HepG2 (cell line): Measurements from ENCODE around the gene GLRA1. TPM values are rescaled to one million over a fixed set of nuclear protein-coding genes. Genes with fewer than 3 reads are reported as not detected.

ENCODE experiments used
- AKAP8 ChIP-seq: sonication (generic); formaldehyde crosslinking; IDR thresholded peaks from 2 replicates; pipeline ENCODE4 v1.5.1; 2020; ENCODE audit warnings: mild to moderate bottlenecking, missing genetic modification reagents
- CBX1 ChIP-seq: IDR thresholded peaks from one replicate; pipeline ENCODE4 v1.6.1; 2016; ENCODE audit warnings: antibody characterized with exemption, low read depth
- GTF2F1 ChIP-seq: fragments of 150-350 bp; IDR thresholded peaks from 2 replicates; pipeline ENCODE4 v1.6.1; 2014; ENCODE audit warnings: low read length
- HHEX ChIP-seq: IDR thresholded peaks from 2 replicates; pipeline ENCODE4 v1.6.1; 2016; ENCODE audit warnings: control low read depth
- HMG20B ChIP-seq: conservative IDR thresholded peaks from 2 replicates; pipeline ENCODE4 v1.6.1; 2016; ENCODE audit warnings: missing genetic modification reagents, missing compliant biosample characterization
- HOXA9 ChIP-seq: sonication (generic); formaldehyde crosslinking; IDR thresholded peaks from 2 replicates; pipeline ENCODE4 v1.8.1; 2022; ENCODE audit warnings: missing genetic modification reagents, mild to moderate bottlenecking, moderate library complexity, borderline replicate concordance
- MED1 ChIP-seq: sonication (generic); formaldehyde crosslinking; IDR thresholded peaks from 2 replicates; pipeline ENCODE4 v1.4.0; 2020; ENCODE audit warnings: missing genetic modification reagents
- PAX8 ChIP-seq: sonication (generic); formaldehyde crosslinking; IDR thresholded peaks from 2 replicates; pipeline ENCODE4 v1.8.0; 2022; ENCODE audit warnings: mild to moderate bottlenecking, missing genetic modification reagents, borderline replicate concordance
- ZKSCAN8 ChIP-seq: IDR thresholded peaks from 2 replicates; pipeline ENCODE4 v1.6.1; 2016; ENCODE audit warnings: borderline replicate concordance, missing genetic modification reagents, missing compliant biosample characterization
- ZNF652 ChIP-seq: IDR thresholded peaks from 2 replicates; pipeline ENCODE4 v1.6.1; 2016; ENCODE audit warnings: low read depth, borderline replicate concordance
- ZSCAN9 ChIP-seq: IDR thresholded peaks from 2 replicates; pipeline ENCODE4 v1.6.1; 2016; ENCODE audit warnings: borderline replicate concordance
- polyA plus RNA-seq, 8 experiments: library from polyadenylated mRNA; depleted of rRNA in 3 of 8; stranded (reverse) in 7 of 8; unstranded in 1 of 8; fragments of >200 nt; fragmentation: Illumina TruSeq in 4 of 8; extraction: Trizol in 4 of 8; gene quantifications; 2 replicates each; pipeline versions ENCODE4 v1.2.1 to v1.2.3, GENCODE V29; 2011 to 2016; ENCODE audit warnings: low read depth in 4 of 8, missing spikeins in 1 of 8, mixed read lengths in 1 of 8; ENCODE audit not compliant: insufficient read depth in 1 of 8
- total RNA-seq, 5 experiments: library from RNA; depleted of rRNA; stranded (reverse); fragments of >200 nt; fragmentation: Illumina TruSeq; extraction: Trizol; gene quantifications; 2 replicates each; pipeline ENCODE4 v1.2.3, GENCODE V29; 2016; ENCODE audit warnings: low read depth in 1 of 5
- TF ChIP-seq, protein P1 (sequence below): sonication (generic); formaldehyde crosslinking; IDR thresholded peaks from 2 replicates; pipeline ENCODE4 v1.8.0; 2022; ENCODE audit warnings: missing genetic modification reagents, mild to moderate bottlenecking, borderline replicate concordance
- TF ChIP-seq, protein P2 (sequence below): sonication (generic); formaldehyde crosslinking; IDR thresholded peaks from 2 replicates; pipeline ENCODE4 v1.4.0; 2020; ENCODE audit warnings: mild to moderate bottlenecking, missing genetic modification reagents
- TF ChIP-seq, protein P3 (sequence below): sonication (generic); formaldehyde crosslinking; IDR thresholded peaks from 2 replicates; pipeline ENCODE4 v1.5.0; 2020; ENCODE audit warnings: mild to moderate bottlenecking, missing genetic modification reagents
- TF ChIP-seq, protein P4 (sequence below): sonication (generic); formaldehyde crosslinking; IDR thresholded peaks from 2 replicates; pipeline ENCODE4 v1.4.0; 2020; ENCODE audit warnings: missing genetic modification reagents
- TF ChIP-seq, protein P5 (sequence below): sonication (generic); formaldehyde crosslinking; IDR thresholded peaks from 2 replicates; pipeline ENCODE4 v1.5.0; 2020; ENCODE audit warnings: mild to moderate bottlenecking, low read depth, missing genetic modification reagents, borderline replicate concordance
- TF ChIP-seq, protein P6 (sequence below): sonication (generic); formaldehyde crosslinking; conservative IDR thresholded peaks from 2 replicates; pipeline ENCODE4 v1.8.0; 2022; ENCODE audit warnings: missing genetic modification reagents

GLRA1 gene
- total and polyA plus RNA-seq, 2 of the 13 experiments (the other 11 are each of a cell fraction or from before 2014, with no cell fraction given): not detected

DNA sequence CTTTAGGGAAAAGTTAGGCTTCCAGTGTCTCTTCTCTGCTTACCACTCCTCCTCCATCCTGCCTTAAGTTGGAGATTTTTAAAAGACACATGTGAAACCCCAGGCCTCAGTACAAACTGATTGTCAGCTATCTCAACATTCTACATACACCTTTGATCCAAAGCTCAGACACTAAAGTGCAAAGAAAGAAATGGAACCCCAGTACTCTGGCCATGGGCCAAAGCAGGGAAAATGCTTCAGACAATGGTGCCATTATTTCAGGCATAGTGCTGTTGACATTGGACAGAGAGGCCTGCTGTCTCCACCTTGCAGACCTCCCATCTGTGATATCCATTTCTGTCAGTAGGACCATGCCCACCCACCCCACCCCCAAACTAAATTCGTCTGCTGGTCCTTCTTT, 103.7 kb downstream of the GLRA1 start (continued):
- TF ChIP-seq, protein P1, sequence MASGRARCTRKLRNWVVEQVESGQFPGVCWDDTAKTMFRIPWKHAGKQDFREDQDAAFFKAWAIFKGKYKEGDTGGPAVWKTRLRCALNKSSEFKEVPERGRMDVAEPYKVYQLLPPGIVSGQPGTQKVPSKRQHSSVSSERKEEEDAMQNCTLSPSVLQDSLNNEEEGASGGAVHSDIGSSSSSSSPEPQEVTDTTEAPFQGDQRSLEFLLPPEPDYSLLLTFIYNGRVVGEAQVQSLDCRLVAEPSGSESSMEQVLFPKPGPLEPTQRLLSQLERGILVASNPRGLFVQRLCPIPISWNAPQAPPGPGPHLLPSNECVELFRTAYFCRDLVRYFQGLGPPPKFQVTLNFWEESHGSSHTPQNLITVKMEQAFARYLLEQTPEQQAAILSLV (CRISPR knock-in tag): no peak
- TF ChIP-seq, protein P2, sequence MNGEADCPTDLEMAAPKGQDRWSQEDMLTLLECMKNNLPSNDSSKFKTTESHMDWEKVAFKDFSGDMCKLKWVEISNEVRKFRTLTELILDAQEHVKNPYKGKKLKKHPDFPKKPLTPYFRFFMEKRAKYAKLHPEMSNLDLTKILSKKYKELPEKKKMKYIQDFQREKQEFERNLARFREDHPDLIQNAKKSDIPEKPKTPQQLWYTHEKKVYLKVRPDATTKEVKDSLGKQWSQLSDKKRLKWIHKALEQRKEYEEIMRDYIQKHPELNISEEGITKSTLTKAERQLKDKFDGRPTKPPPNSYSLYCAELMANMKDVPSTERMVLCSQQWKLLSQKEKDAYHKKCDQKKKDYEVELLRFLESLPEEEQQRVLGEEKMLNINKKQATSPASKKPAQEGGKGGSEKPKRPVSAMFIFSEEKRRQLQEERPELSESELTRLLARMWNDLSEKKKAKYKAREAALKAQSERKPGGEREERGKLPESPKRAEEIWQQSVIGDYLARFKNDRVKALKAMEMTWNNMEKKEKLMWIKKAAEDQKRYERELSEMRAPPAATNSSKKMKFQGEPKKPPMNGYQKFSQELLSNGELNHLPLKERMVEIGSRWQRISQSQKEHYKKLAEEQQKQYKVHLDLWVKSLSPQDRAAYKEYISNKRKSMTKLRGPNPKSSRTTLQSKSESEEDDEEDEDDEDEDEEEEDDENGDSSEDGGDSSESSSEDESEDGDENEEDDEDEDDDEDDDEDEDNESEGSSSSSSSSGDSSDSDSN (CRISPR knock-in tag): no peak
- TF ChIP-seq, protein P3, sequence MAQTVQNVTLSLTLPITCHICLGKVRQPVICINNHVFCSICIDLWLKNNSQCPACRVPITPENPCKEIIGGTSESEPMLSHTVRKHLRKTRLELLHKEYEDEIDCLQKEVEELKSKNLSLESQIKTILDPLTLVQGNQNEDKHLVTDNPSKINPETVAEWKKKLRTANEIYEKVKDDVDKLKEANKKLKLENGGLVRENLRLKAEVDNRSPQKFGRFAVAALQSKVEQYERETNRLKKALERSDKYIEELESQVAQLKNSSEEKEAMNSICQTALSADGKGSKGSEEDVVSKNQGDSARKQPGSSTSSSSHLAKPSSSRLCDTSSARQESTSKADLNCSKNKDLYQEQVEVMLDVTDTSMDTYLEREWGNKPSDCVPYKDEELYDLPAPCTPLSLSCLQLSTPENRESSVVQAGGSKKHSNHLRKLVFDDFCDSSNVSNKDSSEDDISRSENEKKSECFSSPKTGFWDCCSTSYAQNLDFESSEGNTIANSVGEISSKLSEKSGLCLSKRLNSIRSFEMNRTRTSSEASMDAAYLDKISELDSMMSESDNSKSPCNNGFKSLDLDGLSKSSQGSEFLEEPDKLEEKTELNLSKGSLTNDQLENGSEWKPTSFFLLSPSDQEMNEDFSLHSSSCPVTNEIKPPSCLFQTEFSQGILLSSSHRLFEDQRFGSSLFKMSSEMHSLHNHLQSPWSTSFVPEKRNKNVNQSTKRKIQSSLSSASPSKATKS (CRISPR knock-in tag): no peak
- TF ChIP-seq ZNF652 (CRISPR knock-in tag) (no peak), ZSCAN9 (no peak), AKAP8 (no peak), HOXA9 (no peak), CBX1 (no peak), HMG20B (CRISPR knock-in tag) (peak; percentile 43; the same call in 1 of the 2 replicates), MED1 (peak; percentile 75), ZKSCAN8 (CRISPR knock-in tag) (no peak), GTF2F1 (no peak), HHEX (CRISPR knock-in tag) (no peak), PAX8 (CRISPR knock-in tag) (no peak)
- TF ChIP-seq, protein P4, sequence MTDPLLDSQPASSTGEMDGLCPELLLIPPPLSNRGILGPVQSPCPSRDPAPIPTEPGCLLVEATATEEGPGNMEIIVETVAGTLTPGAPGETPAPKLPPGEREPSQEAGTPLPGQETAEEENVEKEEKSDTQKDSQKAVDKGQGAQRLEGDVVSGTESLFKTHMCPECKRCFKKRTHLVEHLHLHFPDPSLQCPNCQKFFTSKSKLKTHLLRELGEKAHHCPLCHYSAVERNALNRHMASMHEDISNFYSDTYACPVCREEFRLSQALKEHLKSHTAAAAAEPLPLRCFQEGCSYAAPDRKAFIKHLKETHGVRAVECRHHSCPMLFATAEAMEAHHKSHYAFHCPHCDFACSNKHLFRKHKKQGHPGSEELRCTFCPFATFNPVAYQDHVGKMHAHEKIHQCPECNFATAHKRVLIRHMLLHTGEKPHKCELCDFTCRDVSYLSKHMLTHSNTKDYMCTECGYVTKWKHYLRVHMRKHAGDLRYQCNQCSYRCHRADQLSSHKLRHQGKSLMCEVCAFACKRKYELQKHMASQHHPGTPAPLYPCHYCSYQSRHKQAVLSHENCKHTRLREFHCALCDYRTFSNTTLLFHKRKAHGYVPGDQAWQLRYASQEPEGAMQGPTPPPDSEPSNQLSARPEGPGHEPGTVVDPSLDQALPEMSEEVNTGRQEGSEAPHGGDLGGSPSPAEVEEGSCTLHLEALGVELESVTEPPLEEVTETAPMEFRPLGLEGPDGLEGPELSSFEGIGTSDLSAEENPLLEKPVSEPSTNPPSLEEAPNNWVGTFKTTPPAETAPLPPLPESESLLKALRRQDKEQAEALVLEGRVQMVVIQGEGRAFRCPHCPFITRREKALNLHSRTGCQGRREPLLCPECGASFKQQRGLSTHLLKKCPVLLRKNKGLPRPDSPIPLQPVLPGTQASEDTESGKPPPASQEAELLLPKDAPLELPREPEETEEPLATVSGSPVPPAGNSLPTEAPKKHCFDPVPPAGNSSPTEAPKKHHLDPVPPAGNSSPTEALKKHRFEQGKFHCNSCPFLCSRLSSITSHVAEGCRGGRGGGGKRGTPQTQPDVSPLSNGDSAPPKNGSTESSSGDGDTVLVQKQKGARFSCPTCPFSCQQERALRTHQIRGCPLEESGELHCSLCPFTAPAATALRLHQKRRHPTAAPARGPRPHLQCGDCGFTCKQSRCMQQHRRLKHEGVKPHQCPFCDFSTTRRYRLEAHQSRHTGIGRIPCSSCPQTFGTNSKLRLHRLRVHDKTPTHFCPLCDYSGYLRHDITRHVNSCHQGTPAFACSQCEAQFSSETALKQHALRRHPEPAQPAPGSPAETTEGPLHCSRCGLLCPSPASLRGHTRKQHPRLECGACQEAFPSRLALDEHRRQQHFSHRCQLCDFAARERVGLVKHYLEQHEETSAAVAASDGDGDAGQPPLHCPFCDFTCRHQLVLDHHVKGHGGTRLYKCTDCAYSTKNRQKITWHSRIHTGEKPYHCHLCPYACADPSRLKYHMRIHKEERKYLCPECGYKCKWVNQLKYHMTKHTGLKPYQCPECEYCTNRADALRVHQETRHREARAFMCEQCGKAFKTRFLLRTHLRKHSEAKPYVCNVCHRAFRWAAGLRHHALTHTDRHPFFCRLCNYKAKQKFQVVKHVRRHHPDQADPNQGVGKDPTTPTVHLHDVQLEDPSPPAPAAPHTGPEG (CRISPR knock-in tag): no peak
- TF ChIP-seq, protein P5, sequence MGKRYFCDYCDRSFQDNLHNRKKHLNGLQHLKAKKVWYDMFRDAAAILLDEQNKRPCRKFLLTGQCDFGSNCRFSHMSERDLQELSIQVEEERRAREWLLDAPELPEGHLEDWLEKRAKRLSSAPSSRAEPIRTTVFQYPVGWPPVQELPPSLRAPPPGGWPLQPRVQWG: no peak
- TF ChIP-seq, protein P6, sequence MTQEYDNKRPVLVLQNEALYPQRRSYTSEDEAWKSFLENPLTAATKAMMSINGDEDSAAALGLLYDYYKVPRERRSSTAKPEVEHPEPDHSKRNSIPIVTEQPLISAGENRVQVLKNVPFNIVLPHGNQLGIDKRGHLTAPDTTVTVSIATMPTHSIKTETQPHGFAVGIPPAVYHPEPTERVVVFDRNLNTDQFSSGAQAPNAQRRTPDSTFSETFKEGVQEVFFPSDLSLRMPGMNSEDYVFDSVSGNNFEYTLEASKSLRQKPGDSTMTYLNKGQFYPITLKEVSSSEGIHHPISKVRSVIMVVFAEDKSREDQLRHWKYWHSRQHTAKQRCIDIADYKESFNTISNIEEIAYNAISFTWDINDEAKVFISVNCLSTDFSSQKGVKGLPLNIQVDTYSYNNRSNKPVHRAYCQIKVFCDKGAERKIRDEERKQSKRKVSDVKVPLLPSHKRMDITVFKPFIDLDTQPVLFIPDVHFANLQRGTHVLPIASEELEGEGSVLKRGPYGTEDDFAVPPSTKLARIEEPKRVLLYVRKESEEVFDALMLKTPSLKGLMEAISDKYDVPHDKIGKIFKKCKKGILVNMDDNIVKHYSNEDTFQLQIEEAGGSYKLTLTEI (CRISPR knock-in tag): no peak
